Motor neuron (in vitro differentiated cells): ENCODE measurements around the gene ABCA13. TPM values are rescaled to one million over a fixed set of nuclear protein-coding genes. Genes with fewer than 3 reads are reported as not detected.
A peak's percentile ranks its signal among the peaks of the same experiment; 100 is the strongest.

Experiments used
- ATAC-seq, 8 experiments: fragments of 200-7000 bp; cut with Tn5 transposase; replicated peaks in 6 of 8; 2 replicates each; pipeline ENCODE4 v1.8.0; 2021; ENCODE audit warnings: mild to moderate bottlenecking in 8 of 8, moderate library complexity in 8 of 8
- H3K27ac ChIP-seq, 2 donors: fragments of 250-450 bp; sonication (Bioruptor Pico); 2 replicates each; pipeline ENCODE4 v1.9.0; 2021; ENCODE audit warnings: antibody characterized with exemption in 2 of 2, mild to moderate bottlenecking in 2 of 2, moderate library complexity in 1 of 2
- H3K4me1 ChIP-seq, 2 donors: fragments of 250-450 bp; sonication (Bioruptor Pico); replicated peaks in 1 of 2; 2 replicates each; pipeline ENCODE4 v1.6.1; 2021; ENCODE audit warnings: antibody characterized with exemption in 2 of 2, mild to moderate bottlenecking in 2 of 2, moderate library complexity in 1 of 2
- H3K4me3 ChIP-seq, 5 donors: fragments of 250-450 bp; sonication (Bioruptor Pico); 2 replicates each; pipeline ENCODE4 v1.9.0; 2021; ENCODE audit warnings: antibody characterized with exemption in 5 of 5, mild to moderate bottlenecking in 5 of 5, moderate library complexity in 4 of 5
- WGBS, 10 experiments: fragments of 450-650 bp; shearing (Covaris generic); methylation state at CpG; one replicate each; pipeline ENCODE4 v1.0.0; 2022; 5-methylcytosine and 5-hydroxymethylcytosine counted together
- in situ Hi-C, 9 experiments: fragments of 400-800 bp; cut with MboI; loops; one replicate each; pipeline ENCODE4 v1.15.0; 2021; ENCODE audit warnings: low sequenced_read_pairs in 9 of 9, low pct_unique_long_range_greater_than_20kb in 2 of 9; ENCODE audit not compliant: unreplicated experiment in 9 of 9
- total RNA-seq, 8 experiments: library from RNA; unstranded; fragments of 300-600 nt; gene quantifications; 2 replicates each; pipeline versions ENCODE4 v1.2.3 to v1.2.4, GENCODE V29; 2022

ABCA13 gene
- total RNA-seq, 8 experiments from 2014 or later: 0.16 to 89.0 (median 1.0) TPM

DNA sequence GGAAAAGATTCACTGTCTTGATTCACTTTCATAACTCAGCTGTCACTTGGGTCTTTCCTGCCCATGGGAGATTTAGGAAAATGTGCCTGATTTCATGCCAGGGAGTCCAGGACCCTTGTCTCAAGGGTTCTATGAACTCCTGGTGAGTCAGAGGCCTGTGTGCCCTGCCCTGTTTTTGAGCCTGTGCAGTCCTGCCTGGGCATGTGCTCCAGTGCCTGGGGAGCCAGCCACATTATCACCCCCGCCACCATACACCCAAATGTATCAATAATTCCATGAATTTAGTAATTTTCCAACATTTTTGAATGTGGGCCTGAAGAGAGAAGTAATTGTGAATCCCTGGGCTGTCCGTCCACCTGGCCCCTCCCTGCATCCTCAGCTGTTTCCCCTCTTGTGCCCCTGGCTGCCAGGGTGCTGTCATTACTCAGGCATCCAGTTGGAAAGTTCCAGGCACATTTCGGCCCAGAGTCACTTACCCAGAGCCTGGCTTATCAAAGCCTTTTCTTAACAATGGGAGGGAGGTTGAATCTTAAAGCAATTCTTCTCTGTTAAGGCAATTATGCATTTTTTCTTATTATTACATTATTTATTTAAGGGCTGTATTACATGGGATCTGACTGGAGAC is 465.2 kb downstream of the ABCA13 start:
- ATAC-seq: peak in 7 of 8 experiments; percentile 28 to 56 (median 40)
- 0 to 100% (median 10%) methylated on average over 1 to 3 of the region's 3 CpGs; no CpG with 5 or more reads in 3 of the 10 experiments for WGBS, 10 experiments
- Histone ChIP-seq H3K27ac (peak overlapping the region in 1 of 2 donors; percentile 50), H3K4me3 (no peak overlapping the region), H3K4me1 (peaks cover 19 to 21% of the 10 kb centered on the region in 2 donors)
- in situ Hi-C loops: no loop called here

DNA sequence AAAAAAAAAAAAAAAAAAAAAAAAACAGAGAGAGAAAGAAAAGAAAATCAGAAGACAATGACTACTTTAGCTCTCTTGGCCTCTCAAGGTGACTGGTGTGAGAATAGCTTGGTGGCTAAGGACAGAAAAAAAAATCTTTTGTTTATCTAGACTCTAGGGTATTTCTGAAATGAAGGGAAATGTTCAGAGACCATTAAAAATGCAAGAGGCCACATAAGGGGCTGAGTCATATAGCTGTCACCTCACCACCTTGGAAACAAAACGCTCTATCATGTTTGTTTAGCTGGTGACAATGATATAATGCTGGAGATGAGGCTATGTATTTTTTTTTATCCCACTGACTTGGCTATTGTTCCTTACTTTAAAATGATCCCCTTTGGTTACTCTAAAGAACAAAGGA is 466.1 kb downstream of the ABCA13 start:
- WGBS, 10 experiments: 0 to 40% (median 17%) methylated on average over 1 of the region's 1 CpG; no CpG with 5 or more reads in 4 of the 10 experiments

DNA sequence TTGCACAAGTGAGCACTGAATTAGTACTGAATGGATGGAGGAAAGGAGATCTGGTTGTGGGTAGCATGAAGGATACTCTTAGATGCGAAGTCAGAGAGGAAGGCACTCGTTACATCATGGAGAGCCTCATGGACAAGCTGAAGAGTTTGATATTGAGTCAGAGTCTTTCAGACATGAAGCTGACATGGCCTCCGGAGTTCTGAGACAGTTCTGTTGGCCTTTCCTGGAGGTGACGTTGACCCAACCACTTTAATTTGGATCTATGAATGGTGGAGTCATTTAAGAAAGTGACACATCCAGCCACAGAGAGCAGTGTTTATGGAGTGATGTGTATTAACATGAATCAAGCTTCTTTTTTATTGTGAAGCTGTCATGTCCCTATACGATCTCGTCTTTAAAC is 466.8 kb downstream of the ABCA13 start:
- Histone ChIP-seq H3K27ac (no peak overlapping the region), H3K4me1 (peaks cover 19 to 21% of the 10 kb centered on the region in 2 donors)
- peak in 5 of 8 experiments; percentile 7 to 42 (median 26) for ATAC-seq

More for the DNA sequence above, 466.1 kb downstream of the ABCA13 start:
- in situ Hi-C loops: no loop called here
- no peak overlapping the region for H3K27ac ChIP-seq
- H3K4me3 ChIP-seq: no peak overlapping the region
- peaks cover 19 to 21% of the 10 kb centered on the region in 2 donors for H3K4me1 ChIP-seq
- ATAC-seq: peak in 7 of 8 experiments; percentile 31 to 95 (median 92)

DNA sequence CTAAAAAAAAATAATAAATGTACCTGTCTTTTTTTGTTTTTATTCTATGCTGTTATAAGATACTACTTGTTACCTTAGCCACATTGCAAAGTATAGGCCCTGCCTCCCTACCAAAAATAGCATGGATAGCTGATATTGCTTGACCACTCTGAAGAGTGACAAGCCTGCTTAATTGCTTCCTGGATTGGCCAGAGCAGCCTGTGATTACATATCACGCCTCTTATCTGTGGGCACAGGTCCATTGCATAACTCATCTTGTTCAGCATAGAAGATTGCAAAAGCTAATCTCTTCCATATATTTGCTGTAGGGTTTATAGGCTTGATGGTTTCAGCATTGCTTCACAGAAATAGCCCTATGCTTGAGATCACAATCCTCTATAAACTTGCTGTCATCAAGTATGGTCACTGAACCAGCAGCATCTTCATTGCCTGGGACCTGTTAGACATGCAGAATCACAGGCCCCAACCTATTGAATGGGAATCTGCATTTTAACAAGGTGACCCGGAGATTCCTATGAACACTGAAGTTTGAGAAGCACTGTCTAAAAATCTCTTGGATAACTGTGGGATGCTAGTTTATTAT is 472.3 kb downstream of the ABCA13 start:
- H3K4me1 ChIP-seq: no peaks in the 10 kb centered on the region
- 0 to 100% (median 75%) methylated on average over 1 to 2 of the region's 2 CpGs; no CpG with 5 or more reads in 1 of the 10 experiments for whole genome bisulfite sequencing, 10 experiments
- in situ Hi-C loops: no loop called here

More for the DNA sequence above, 466.8 kb downstream of the ABCA13 start:
- no peak overlapping the region for H3K4me3 ChIP-seq
- WGBS, 10 experiments: 10 to 100% (median 79%) methylated on average over 1 to 6 of the region's 6 CpGs; no CpG with 5 or more reads in 3 of the 10 experiments
- in situ Hi-C loops: no loop called here

DNA sequence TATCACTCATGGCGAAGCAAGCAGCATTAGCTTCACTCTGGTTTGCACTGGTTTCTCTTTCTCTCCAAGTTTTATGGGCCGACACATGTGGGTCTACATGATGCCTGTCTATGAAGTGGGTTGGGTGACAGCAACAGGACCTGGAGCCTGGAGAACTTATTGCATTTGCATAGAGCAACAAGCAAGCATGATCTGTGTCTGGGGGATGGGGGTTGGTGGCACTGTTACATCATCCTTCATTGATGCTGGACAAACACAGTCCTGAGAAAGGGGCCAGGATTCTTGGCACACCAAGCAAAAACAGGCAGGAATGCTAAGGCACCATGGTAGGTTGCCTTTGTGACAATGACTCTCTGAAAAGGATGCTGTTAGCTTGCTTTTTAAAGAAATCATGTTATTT is 486.9 kb downstream of the ABCA13 start:
- Histone ChIP-seq H3K4me1 (peaks cover 0 to 4% of the 10 kb centered on the region in 2 donors), H3K27ac (no peak overlapping the region), H3K4me3 (no peak overlapping the region)
- ATAC-seq: peak in 5 of 8 experiments; percentile 39 to 84 (median 58)
- in situ Hi-C loops: no loop called here
- WGBS, 10 experiments: 0 to 100% (median 89%) methylated on average over 1 to 2 of the region's 2 CpGs; no CpG with 5 or more reads in 4 of the 10 experiments

More for the DNA sequence above, 472.3 kb downstream of the ABCA13 start:
- no peak overlapping the region for H3K27ac ChIP-seq
- H3K4me3 ChIP-seq: no peak overlapping the region
- ATAC-seq: peak in 5 of 8 experiments; percentile 33 to 47 (median 44)

DNA sequence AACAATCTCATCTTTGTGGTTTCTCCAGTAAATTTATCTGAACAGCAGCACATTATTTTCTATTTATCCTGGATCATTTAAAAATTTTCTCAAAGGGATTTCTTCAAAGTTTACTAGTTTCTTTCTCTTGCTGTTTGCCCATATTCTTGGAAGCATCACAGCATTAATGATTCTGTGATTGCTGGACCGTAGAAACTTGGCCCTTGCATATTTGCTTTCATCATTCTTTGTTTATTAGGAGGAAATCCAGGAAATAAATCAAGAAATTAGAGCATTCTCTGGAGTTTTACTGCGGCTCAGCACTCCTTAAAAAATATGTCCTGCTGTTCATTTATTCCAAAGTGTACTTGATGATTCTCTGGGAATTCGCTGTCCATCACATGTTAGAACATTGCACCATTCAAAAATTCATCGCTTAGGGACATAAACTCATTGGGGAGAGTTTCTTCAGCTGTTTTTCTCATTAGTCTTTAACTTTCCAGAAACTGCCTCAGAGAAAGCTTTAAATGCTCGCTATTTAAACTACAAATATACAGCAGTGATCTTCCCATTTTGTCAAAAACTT is 489.1 kb downstream of the ABCA13 start:
- Histone ChIP-seq H3K4me3 (no peak overlapping the region), H3K4me1 (peaks cover 0 to 4% of the 10 kb centered on the region in 2 donors), H3K27ac (no peak overlapping the region)
- no peak for ATAC-seq
- WGBS, 10 experiments: 0 to 91% (median 74%) methylated on average over 2 to 5 of the region's 5 CpGs; no CpG with 5 or more reads in 1 of the 10 experiments
- in situ Hi-C loops: no loop called here

DNA sequence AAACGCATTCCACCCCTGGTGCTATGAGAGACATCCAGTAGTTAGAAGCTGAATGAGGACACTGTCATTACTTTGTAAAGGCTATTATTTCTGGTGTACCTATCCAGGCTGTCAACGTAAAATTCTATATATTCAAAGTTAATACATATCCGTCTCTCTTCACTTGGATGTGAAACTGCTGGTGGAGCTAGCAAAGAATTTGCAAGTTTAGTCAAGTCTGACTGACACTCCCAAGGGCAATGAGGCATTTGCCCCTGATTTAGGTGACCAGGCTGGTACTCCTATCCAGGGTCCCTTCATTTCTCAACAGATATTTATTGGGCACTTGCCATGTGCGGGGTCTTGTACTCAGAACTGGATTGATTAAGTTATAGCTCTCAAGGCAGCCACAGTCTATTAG is 493.0 kb downstream of the ABCA13 start:
- in situ Hi-C loops: no loop called here
- H3K27ac ChIP-seq: no peak overlapping the region
- WGBS, 10 experiments: 0 to 100% (median 80%) methylated on average over 1 to 4 of the region's 4 CpGs; no CpG with 5 or more reads in 1 of the 10 experiments
- no peak overlapping the region for H3K4me3 ChIP-seq
- peaks cover 4 to 5% of the 10 kb centered on the region in 2 donors for H3K4me1 ChIP-seq
- no peak for ATAC-seq

DNA sequence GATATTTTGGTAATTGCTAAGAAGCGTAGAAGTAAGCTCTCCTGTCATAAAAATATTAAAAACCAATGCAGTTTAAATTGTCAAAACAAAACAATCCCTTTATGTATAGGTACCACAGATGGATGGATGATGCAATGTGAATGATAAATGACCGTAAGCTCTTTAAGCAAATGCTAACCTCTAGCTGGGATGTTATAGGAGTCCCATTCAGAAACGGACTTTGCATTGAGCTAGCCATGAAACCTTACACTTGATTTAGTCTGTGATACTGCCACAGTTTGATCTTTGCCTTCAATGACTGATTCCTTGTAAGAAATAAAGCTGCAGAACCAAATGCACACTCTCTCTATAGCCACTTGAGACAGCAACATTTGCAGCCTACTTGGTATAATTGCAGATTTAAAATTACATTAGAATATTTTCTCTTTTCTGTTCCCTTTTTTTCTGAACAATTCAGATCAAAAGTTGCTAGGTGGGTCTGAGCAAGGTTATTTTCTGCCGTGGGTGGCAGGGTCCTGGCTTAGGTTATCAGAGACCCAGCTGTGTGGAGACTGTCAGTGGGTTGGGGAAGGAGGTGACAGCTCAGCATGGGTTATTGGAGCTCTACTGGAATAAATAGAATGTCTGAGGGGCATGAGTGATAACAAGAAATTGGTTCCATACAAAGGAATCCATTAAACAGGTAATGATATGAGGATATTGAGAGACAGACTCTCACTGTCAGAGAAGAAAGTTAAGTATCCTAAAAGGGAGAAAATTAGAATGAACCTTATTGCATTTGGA is 494.3 kb downstream of the ABCA13 start:
- no peak overlapping the region for H3K4me3 ChIP-seq
- 0 to 100% (median 59%) methylated on average over 1 to 4 of the region's 4 CpGs for WGBS, 10 experiments
- peak in 4 of 8 experiments; percentile 18 to 72 (median 46) for ATAC-seq
- peaks cover 4 to 5% of the 10 kb centered on the region in 2 donors for H3K4me1 ChIP-seq
- H3K27ac ChIP-seq: no peak overlapping the region
- in situ Hi-C loops: no loop called here

DNA sequence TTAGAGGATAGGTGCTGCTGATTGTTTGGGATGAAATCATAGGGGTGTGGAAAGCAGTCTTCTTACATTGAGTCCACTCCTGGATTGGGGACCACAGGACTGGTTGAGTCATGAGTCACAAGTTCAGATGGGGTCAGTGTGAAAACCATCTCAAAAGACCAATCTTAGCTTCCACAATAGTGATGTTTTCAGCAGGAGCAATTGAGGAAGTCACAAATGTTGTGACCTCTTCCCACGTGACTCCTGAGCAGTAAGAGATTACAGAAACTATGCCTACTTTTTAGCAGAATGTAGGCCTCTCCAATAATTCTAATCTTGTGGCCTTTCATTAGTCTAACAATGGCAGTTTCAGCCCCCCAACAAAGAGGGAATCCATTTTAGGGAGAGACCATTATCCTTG is 496.1 kb downstream of the ABCA13 start:
- Histone ChIP-seq H3K27ac (no peak overlapping the region), H3K4me1 (peaks cover 4 to 5% of the 10 kb centered on the region in 2 donors), H3K4me3 (no peak overlapping the region)
- in situ Hi-C loops: no loop called here
- 0 to 100% (median 80%) methylated on average over 1 of the region's 1 CpG; no CpG with 5 or more reads in 5 of the 10 experiments for WGBS, 10 experiments
- no peak for ATAC-seq

DNA sequence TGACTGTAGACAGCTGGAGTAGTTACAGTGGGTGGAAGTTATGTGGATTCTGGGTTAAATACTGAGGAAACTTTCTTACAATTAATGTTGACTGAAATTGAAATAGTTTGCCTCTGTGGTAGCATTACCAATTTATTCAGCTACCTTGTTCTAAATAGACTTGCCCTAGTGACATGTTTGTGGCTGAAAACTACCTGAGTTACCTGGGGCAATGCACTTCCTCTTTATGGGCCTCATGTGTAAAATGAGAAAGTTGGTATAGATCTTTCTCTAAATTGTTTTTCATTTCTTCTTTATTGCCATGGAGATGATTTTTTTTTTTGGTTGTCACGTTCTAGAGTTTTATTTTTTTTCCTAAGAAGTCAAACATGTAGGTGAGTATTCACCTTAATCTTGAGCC is 500.4 kb downstream of the ABCA13 start:
- in situ Hi-C loops: no loop called here
- no peak for ATAC-seq
- H3K4me1 ChIP-seq: no peaks in the 10 kb centered on the region
- H3K4me3 ChIP-seq: no peak overlapping the region
- WGBS, 10 experiments: 0 to 89% (median 56%) methylated on average over 1 of the region's 1 CpG; no CpG with 5 or more reads in 2 of the 10 experiments
- no peak overlapping the region for H3K27ac ChIP-seq

DNA sequence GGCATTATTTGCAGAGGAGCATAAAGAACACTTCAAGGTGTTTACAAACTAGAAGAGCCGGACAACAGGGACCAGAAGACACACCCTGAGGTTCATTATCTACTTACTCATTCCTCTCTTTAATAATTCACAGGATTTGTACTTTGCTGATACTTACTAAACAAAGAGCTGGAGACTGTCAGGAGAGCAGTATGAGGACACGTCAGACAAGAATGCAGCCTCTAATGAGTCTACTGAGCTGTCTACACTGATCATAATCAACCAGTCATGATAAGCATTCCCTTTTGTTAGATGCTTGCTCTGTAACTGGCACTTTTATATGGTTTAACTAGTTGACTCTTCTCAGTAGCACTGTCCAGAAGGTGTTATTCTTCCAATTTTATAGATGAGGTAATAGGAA is 509.7 kb downstream of the ABCA13 start:
- no peak overlapping the region for H3K27ac ChIP-seq
- H3K4me1 ChIP-seq: no peaks in the 10 kb centered on the region
- no peak overlapping the region for H3K4me3 ChIP-seq
- 0 to 100% (median 74%) methylated on average over 1 to 2 of the region's 2 CpGs; no CpG with 5 or more reads in 1 of the 10 experiments for WGBS, 10 experiments
- ATAC-seq: peak in 2 of 8 experiments; percentile 44 to 59
- in situ Hi-C loops: no loop called here

DNA sequence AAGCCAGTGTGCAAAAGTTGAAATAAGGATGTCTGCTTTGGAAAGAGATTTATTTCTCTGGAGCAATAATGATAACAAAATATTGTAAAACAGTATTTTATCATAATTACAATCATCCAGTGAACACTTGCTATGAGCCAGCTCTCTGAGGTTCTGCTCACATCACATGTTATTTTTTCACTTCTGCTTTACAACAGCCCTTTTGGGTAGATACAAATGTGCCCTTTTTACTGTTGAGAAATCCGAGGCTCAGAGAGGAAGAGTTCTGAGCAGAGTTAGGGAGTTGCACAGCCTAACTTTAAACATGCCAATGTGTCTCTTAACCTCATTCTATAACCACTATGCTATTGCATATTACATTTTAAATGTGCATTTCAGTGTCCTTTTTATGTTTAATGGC is 520.5 kb downstream of the ABCA13 start:
- Histone ChIP-seq H3K27ac (no peak overlapping the region), H3K4me1 (no peaks in the 10 kb centered on the region), H3K4me3 (no peak overlapping the region)
- in situ Hi-C loops: no loop called here
- ATAC-seq: no peak
- WGBS, 10 experiments: 0 to 88% (median 20%) methylated on average over 1 of the region's 1 CpG; no CpG with 5 or more reads in 3 of the 10 experiments
